HepG2 (cell line): Measurements from ENCODE around the gene PHF19. TPM values are rescaled to one million over a fixed set of nuclear protein-coding genes. Genes with fewer than 3 reads are reported as not detected.

ENCODE experiments used
- ATAC-seq: fragments of 200-7000 bp; cut with Tn5 transposase; 3 replicates; pipeline ENCODE4 v1.9.1; 2020; ENCODE audit warnings: mild to moderate bottlenecking, moderate library complexity
- BruUV-seq: library from RNA; stranded (reverse); fragments of 400-500 nt; replicated peaks from 2 replicates; lab custom pipeline; 2021; lab: Mats Ljungman, UMichigan
- CTCF ChIA-PET: fragments of 300-600 bp; formaldehyde crosslinking; extraction: SDS; loops from one replicate; lab custom pipeline; 2021; ENCODE audit warnings: low total read pairs, inconsistent platforms, low intra/inter-chr PET ratio; lab: Yijun Ruan, JAX
- POLR2A ChIA-PET: fragments of 350-600 bp; sonication (Branson Sonifier 250); formaldehyde crosslinking; loops from one replicate; lab custom pipeline; 2020; ENCODE audit warnings: antibody characterized with exemption, inconsistent platforms; lab: Yijun Ruan, JAX
- DNase-seq: peaks from one replicate; pipeline ENCODE4 v3.0.0-alpha.2; 2015; ENCODE audit warnings: low spot score
- FAIRE-seq: peaks from 3 replicates; lab custom pipeline; 2011; peaks lifted over from hg19 to GRCh38; lab: Jason Lieb, UNC
- H2AFZ ChIP-seq: one replicate; pipeline ENCODE4 v1.6.1; 2011; ENCODE audit warnings: low read length, inconsistent platforms
- H3K27ac ChIP-seq: fragments of 300-600 bp; 3 replicates; pipeline ENCODE4 v1.8.0; 2011; ENCODE audit warnings: mixed run types, mild to moderate bottlenecking, mixed read lengths, low read length, inconsistent platforms; ENCODE audit not compliant: insufficient read depth; ENCODE audit errors: extremely low read length
- H3K27me3 ChIP-seq, 2 experiments: fragments of 200-600 bp in 1 of 2; 2 replicates in 1 of 2; 3 replicates in 1 of 2; pipeline versions ENCODE4 v1.6.0 to v1.8.0; 2011; ENCODE audit warnings: low read length in 2 of 2, mild to moderate bottlenecking in 2 of 2, moderate library complexity in 2 of 2, inconsistent platforms in 1 of 2; ENCODE audit not compliant: insufficient read depth in 2 of 2, control insufficient read depth in 1 of 2
- H3K36me3 ChIP-seq, 2 experiments: fragments of 200-600 bp in 1 of 2; replicated peaks in 1 of 2; 2 replicates in 1 of 2; 3 replicates in 1 of 2; pipeline versions ENCODE4 v1.5.1 to v1.8.0; 2011; ENCODE audit warnings: low read length in 2 of 2, inconsistent platforms in 1 of 2; ENCODE audit not compliant: insufficient read depth in 2 of 2, control insufficient read depth in 1 of 2
- H3K4me1 ChIP-seq: 2 replicates; pipeline ENCODE4 v1.5.1; 2012; ENCODE audit warnings: low read length, inconsistent platforms; ENCODE audit not compliant: insufficient read depth
- H3K4me2 ChIP-seq: 2 replicates; pipeline ENCODE4 v1.6.0; 2011; ENCODE audit warnings: low read depth, low read length, inconsistent platforms
- H3K4me3 ChIP-seq, 3 experiments: fragments of 200-600 bp in 1 of 3; sonication (generic), shearing (Covaris generic) in 1 of 3; replicated peaks in 1 of 3; 2 replicates each; pipeline ENCODE4 v1.5.1; 2011 to 2016; ENCODE audit warnings: low read length in 3 of 3, inconsistent platforms in 2 of 3, low read depth in 2 of 3, mild to moderate bottlenecking in 2 of 3, control low read depth in 1 of 3, mixed read lengths in 1 of 3; ENCODE audit not compliant: insufficient read depth in 1 of 3
- H3K79me2 ChIP-seq: one replicate; pipeline ENCODE4 v1.6.1; 2011; ENCODE audit warnings: low read length, inconsistent platforms; ENCODE audit not compliant: insufficient read depth
- H3K9ac ChIP-seq: 2 replicates; pipeline ENCODE4 v1.6.0; 2011; ENCODE audit warnings: mild to moderate bottlenecking, low read depth, low read length, inconsistent platforms; ENCODE audit not compliant: insufficient read depth
- H3K9me3 ChIP-seq: 2 replicates; pipeline ENCODE4 v1.5.1; 2012; ENCODE audit warnings: mild to moderate bottlenecking, low read length
- H4K20me1 ChIP-seq: 2 replicates; pipeline ENCODE4 v1.6.0; 2011; ENCODE audit warnings: inconsistent platforms, mild to moderate bottlenecking, low read length, moderate library complexity; ENCODE audit not compliant: insufficient read depth
- BRCA1 ChIP-seq: sonication (generic); formaldehyde crosslinking; IDR thresholded peaks from 2 replicates; pipeline ENCODE4 v1.4.0; 2020; ENCODE audit warnings: missing genetic modification reagents
- DRAP1 ChIP-seq: IDR thresholded peaks from 2 replicates; pipeline ENCODE4 v1.6.1; 2016; ENCODE audit warnings: missing genetic modification reagents, missing compliant biosample characterization
- GATAD1 ChIP-seq: IDR thresholded peaks from 2 replicates; pipeline ENCODE4 v1.6.1; 2016; ENCODE audit warnings: missing genetic modification reagents, missing compliant biosample characterization
- HNF1A ChIP-seq, 2 experiments: sonication (generic) in 1 of 2; formaldehyde crosslinking in 1 of 2; IDR thresholded peaks; 2 replicates each; pipeline versions ENCODE4 v1.4.0 to v1.6.1; 2016 to 2020; ENCODE audit warnings: borderline replicate concordance in 1 of 2, low read depth in 1 of 2, mild to moderate bottlenecking in 1 of 2, missing genetic modification reagents in 1 of 2
- HOXA7 ChIP-seq: sonication (generic); formaldehyde crosslinking; IDR thresholded peaks from 2 replicates; pipeline ENCODE4 v1.8.1; 2022; ENCODE audit warnings: mild to moderate bottlenecking, missing genetic modification reagents, moderate library complexity
- SMAD3 ChIP-seq: sonication (generic); formaldehyde crosslinking; IDR thresholded peaks from 2 replicates; pipeline ENCODE4 v1.4.0; 2020; ENCODE audit warnings: missing genetic modification reagents
- ZNF160 ChIP-seq: sonication (generic); formaldehyde crosslinking; IDR thresholded peaks from 2 replicates; pipeline ENCODE4 v1.8.0; 2022; ENCODE audit warnings: mild to moderate bottlenecking, inconsistent platforms, missing genetic modification reagents
- ZNF563 ChIP-seq: sonication (generic); formaldehyde crosslinking; IDR thresholded peaks from 2 replicates; pipeline ENCODE4 v1.8.0; 2022; ENCODE audit warnings: mild to moderate bottlenecking, moderate library complexity, missing genetic modification reagents
- ZNF780A ChIP-seq: sonication (generic); formaldehyde crosslinking; IDR thresholded peaks from 2 replicates; pipeline ENCODE4 v1.8.0; 2022; ENCODE audit warnings: mild to moderate bottlenecking, missing genetic modification reagents, moderate library complexity
- ZNF792 ChIP-seq: IDR thresholded peaks from 2 replicates; pipeline ENCODE4 v1.6.1; 2016
- ZNF883 ChIP-seq: sonication (generic); formaldehyde crosslinking; IDR thresholded peaks from 2 replicates; pipeline ENCODE4 v1.5.1; 2020; ENCODE audit warnings: mild to moderate bottlenecking, missing genetic modification reagents; ENCODE audit errors: not compliant biosample characterization
- WGBS: methylation state at CpG from one replicate; pipeline ENCODE4 v1.1.6; 2017; ENCODE audit warnings: low lambda C conversion rate; 5-methylcytosine and 5-hydroxymethylcytosine counted together
- in situ Hi-C: cut with HindIII; loops from 2 replicates; pipeline ENCODE4 v1.10.0; 2017; ENCODE audit warnings: low pct_unique_long_range_greater_than_20kb; ENCODE audit not compliant: extremely low pct_ligation_motif_present
- intact Hi-C: fragments of 100-400 bp; cut with micrococcal nuclease; formaldehyde crosslinking; loops from one replicate; pipeline ENCODE4 v1.10.0; 2022; ENCODE audit not compliant: unreplicated experiment
- polyA plus RNA-seq, 8 experiments: library from polyadenylated mRNA; depleted of rRNA in 3 of 8; stranded (reverse) in 7 of 8; unstranded in 1 of 8; fragments of >200 nt; fragmentation: Illumina TruSeq in 4 of 8; extraction: Trizol in 4 of 8; gene quantifications; 2 replicates each; pipeline versions ENCODE4 v1.2.1 to v1.2.3, GENCODE V29; 2011 to 2016; ENCODE audit warnings: low read depth in 4 of 8, missing spikeins in 1 of 8, mixed read lengths in 1 of 8; ENCODE audit not compliant: insufficient read depth in 1 of 8
- total RNA-seq, 5 experiments: library from RNA; depleted of rRNA; stranded (reverse); fragments of >200 nt; fragmentation: Illumina TruSeq; extraction: Trizol; gene quantifications; 2 replicates each; pipeline ENCODE4 v1.2.3, GENCODE V29; 2016; ENCODE audit warnings: low read depth in 1 of 5
- TF ChIP-seq, protein P1 (sequence below): fragments of 450-650 bp; IDR thresholded peaks from 2 replicates; pipeline ENCODE4 v1.6.1; 2017
- TF ChIP-seq, protein P2 (sequence below): sonication (generic); formaldehyde crosslinking; IDR thresholded peaks from 2 replicates; pipeline ENCODE4 v1.8.1; 2023; ENCODE audit warnings: mild to moderate bottlenecking, missing genetic modification reagents, borderline replicate concordance

Gene PHF19
- total and polyA plus RNA-seq, 2 of the 13 experiments (the other 11 are each of a cell fraction or from before 2014, with no cell fraction given), result 29.7 to 41.3 TPM

- TF ChIP-seq, protein P1, sequence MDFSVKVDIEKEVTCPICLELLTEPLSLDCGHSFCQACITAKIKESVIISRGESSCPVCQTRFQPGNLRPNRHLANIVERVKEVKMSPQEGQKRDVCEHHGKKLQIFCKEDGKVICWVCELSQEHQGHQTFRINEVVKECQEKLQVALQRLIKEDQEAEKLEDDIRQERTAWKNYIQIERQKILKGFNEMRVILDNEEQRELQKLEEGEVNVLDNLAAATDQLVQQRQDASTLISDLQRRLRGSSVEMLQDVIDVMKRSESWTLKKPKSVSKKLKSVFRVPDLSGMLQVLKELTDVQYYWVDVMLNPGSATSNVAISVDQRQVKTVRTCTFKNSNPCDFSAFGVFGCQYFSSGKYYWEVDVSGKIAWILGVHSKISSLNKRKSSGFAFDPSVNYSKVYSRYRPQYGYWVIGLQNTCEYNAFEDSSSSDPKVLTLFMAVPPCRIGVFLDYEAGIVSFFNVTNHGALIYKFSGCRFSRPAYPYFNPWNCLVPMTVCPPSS, result no peak
- TF ChIP-seq ZNF883 (CRISPR knock-in tag) (no peak), ZNF160 (no peak), ZNF792 (CRISPR knock-in tag) (no peak), HOXA7 (no peak), GATAD1 (CRISPR knock-in tag) (no peak)
- TF ChIP-seq, protein P2, sequence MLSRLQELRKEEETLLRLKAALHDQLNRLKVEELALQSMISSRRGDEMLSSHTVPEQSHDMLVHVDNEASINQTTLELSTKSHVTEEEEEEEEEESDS (CRISPR knock-in tag), result no peak
These were observed 45.6 kb upstream of the PHF19 start (continued) for GRCh38 chr9:120922404-120923195.

- POLR2A ChIA-PET, result no interaction called here
- H3K79me2 ChIP-seq, result no peaks in the 10 kb centered on the region
- CTCF ChIA-PET, result no interaction called here
- no TSS peak for BruUV-seq
- peaks cover 24% of the 10 kb centered on the region for H3K4me1 ChIP-seq
- in situ Hi-C loops (no loop called here), intact Hi-C loops (no loop called here)
- H3K27me3 ChIP-seq, result peaks cover 0 to 5% of the 10 kb centered on the region in 2 experiments; a peak in 1 of 5 replicates
- DNase-seq (no peak), ATAC-seq (peak; percentile 71), FAIRE-seq (no peak)
- H3K9ac ChIP-seq, result no peak overlapping the region
- 4% methylated on average over 7 of the region's 8 CpGs for WGBS
- no peaks in the 10 kb centered on the region for H3K9me3 ChIP-seq
- no peaks in the 10 kb centered on the region for H3K36me3 ChIP-seq
- H2AFZ ChIP-seq, result no peak overlapping the region
- peak overlapping the region; percentile 10; the same call in 1 of the 2 replicates for H3K4me2 ChIP-seq
- no peak overlapping the region for H3K4me3 ChIP-seq
- no peak overlapping the region for H3K27ac ChIP-seq
- H4K20me1 ChIP-seq, result no peaks in the 10 kb centered on the region
- no peak for TF ChIP-seq ZNF780A
- TF ChIP-seq SMAD3, result no peak
- no peak for TF ChIP-seq BRCA1 (CRISPR knock-in tag)
- TF ChIP-seq HNF1A (IDR thresholded peaks at IDR 0.05; ENCODE audit: low read depth), result no peak
- TF ChIP-seq HNF1A (CRISPR knock-in tag; IDR thresholded peaks at IDR 0.05; ENCODE audit: borderline replicate concordance), result no peak
- TF ChIP-seq ZNF563 (CRISPR knock-in tag), result no peak
- TF ChIP-seq DRAP1 (CRISPR knock-in tag), result no peak
These were observed 44.7 kb upstream of the PHF19 start for GRCh38 chr9:120921661-120922181.
